Adipocyte (in vitro differentiated cells): ENCODE measurements around the gene NRG2.

Experiments used
- DNase-seq: peaks from one replicate; pipeline ENCODE4 v3.0.0-alpha.2; 2015; ENCODE audit warnings: low read depth
- H3K27me3 ChIP-seq: replicated peaks from 2 replicates; pipeline ENCODE4 v1.7.0; 2013; ENCODE audit warnings: mild to moderate bottlenecking, low read length, moderate library complexity; ENCODE audit not compliant: control insufficient read depth, insufficient read depth
- H3K36me3 ChIP-seq: 2 replicates; pipeline ENCODE4 v1.7.0; 2013; ENCODE audit warnings: low read length, mild to moderate bottlenecking, moderate library complexity; ENCODE audit not compliant: control insufficient read depth, insufficient read depth, severe bottlenecking
- H3K4me1 ChIP-seq: 2 replicates; pipeline ENCODE4 v1.7.0; 2013; ENCODE audit warnings: mild to moderate bottlenecking, low read length, moderate library complexity; ENCODE audit not compliant: control insufficient read depth, insufficient read depth
- H3K4me3 ChIP-seq: 2 replicates; pipeline ENCODE4 v1.7.0; 2013; ENCODE audit warnings: mild to moderate bottlenecking, low read length, moderate library complexity
- H3K9ac ChIP-seq: 2 replicates; pipeline ENCODE4 v1.7.0; 2013; ENCODE audit warnings: mild to moderate bottlenecking, low read length, moderate library complexity
- H3K9me3 ChIP-seq: 2 replicates; pipeline ENCODE4 v1.7.0; 2013; ENCODE audit warnings: mild to moderate bottlenecking, low read length, moderate library complexity; ENCODE audit not compliant: control insufficient read depth

The NRG2 gene

GRCh38 chr5:139984816-139985215 lies 58.3 kb downstream of the NRG2 start:
- Histone ChIP-seq H3K4me3 (no peak overlapping the region), H3K9ac (no peak overlapping the region), H3K36me3 (no peaks in the 10 kb centered on the region), H3K27me3 (no peaks in the 10 kb centered on the region), H3K9me3 (no peaks in the 10 kb centered on the region), H3K4me1 (peaks cover 14% of the 10 kb centered on the region)
- DNase-seq, result no peak

GRCh38 chr5:139982975-139983240 lies 60.2 kb downstream of the NRG2 start:
- Histone ChIP-seq H3K4me3 (no peak overlapping the region), H3K9ac (no peak overlapping the region), H3K36me3 (no peaks in the 10 kb centered on the region), H3K4me1 (peaks cover 14% of the 10 kb centered on the region), H3K27me3 (no peaks in the 10 kb centered on the region), H3K9me3 (no peaks in the 10 kb centered on the region)
- DNase-seq, result no peak

GRCh38 chr5:139982157-139982974 lies 60.7 kb downstream of the NRG2 start:
- H3K9me3 ChIP-seq, result no peaks in the 10 kb centered on the region
- H3K4me1 ChIP-seq, result peaks cover 14% of the 10 kb centered on the region
- no peak overlapping the region for H3K9ac ChIP-seq
- no peak for DNase-seq
- H3K36me3 ChIP-seq, result no peaks in the 10 kb centered on the region
- H3K27me3 ChIP-seq, result no peaks in the 10 kb centered on the region
- H3K4me3 ChIP-seq, result no peak overlapping the region

- Histone ChIP-seq H3K4me1 (peaks cover 5% of the 10 kb centered on the region), H3K4me3 (no peak overlapping the region), H3K27me3 (no peaks in the 10 kb centered on the region), H3K9me3 (no peaks in the 10 kb centered on the region), H3K36me3 (no peaks in the 10 kb centered on the region), H3K9ac (no peak overlapping the region)
- DNase-seq, result no peak
Measured at GRCh38 chr5:139980765-139981164, 62.3 kb downstream of the NRG2 start.

GRCh38 chr5:139979943-139980342 lies 63.2 kb downstream of the NRG2 start:
- Histone ChIP-seq H3K36me3 (no peaks in the 10 kb centered on the region), H3K9me3 (no peaks in the 10 kb centered on the region), H3K27me3 (no peaks in the 10 kb centered on the region), H3K4me3 (no peak overlapping the region), H3K4me1 (no peaks in the 10 kb centered on the region), H3K9ac (no peak overlapping the region)
- no peak for DNase-seq

GRCh38 chr5:139979518-139979917 lies 63.6 kb downstream of the NRG2 start:
- H3K4me1 ChIP-seq, result no peaks in the 10 kb centered on the region
- H3K9ac ChIP-seq, result no peak overlapping the region
- H3K27me3 ChIP-seq, result no peaks in the 10 kb centered on the region
- no peaks in the 10 kb centered on the region for H3K36me3 ChIP-seq
- H3K9me3 ChIP-seq, result no peaks in the 10 kb centered on the region
- DNase-seq, result no peak
- H3K4me3 ChIP-seq, result no peak overlapping the region

- Histone ChIP-seq H3K9me3 (no peaks in the 10 kb centered on the region), H3K9ac (no peak overlapping the region), H3K27me3 (no peaks in the 10 kb centered on the region), H3K36me3 (no peaks in the 10 kb centered on the region), H3K4me1 (peaks cover 2% of the 10 kb centered on the region), H3K4me3 (no peak overlapping the region)
- DNase-seq, result no peak
Measured at GRCh38 chr5:139976703-139977102, 66.4 kb downstream of the NRG2 start.

GRCh38 chr5:139975942-139976341 lies 67.2 kb downstream of the NRG2 start:
- no peaks in the 10 kb centered on the region for H3K27me3 ChIP-seq
- no peak for DNase-seq
- H3K9me3 ChIP-seq, result no peaks in the 10 kb centered on the region
- no peaks in the 10 kb centered on the region for H3K36me3 ChIP-seq
- no peak overlapping the region for H3K4me3 ChIP-seq
- H3K9ac ChIP-seq, result no peak overlapping the region
- peaks cover 10% of the 10 kb centered on the region for H3K4me1 ChIP-seq

- Histone ChIP-seq H3K27me3 (no peaks in the 10 kb centered on the region), H3K9ac (no peak overlapping the region), H3K4me1 (peaks cover 11% of the 10 kb centered on the region), H3K36me3 (no peaks in the 10 kb centered on the region), H3K4me3 (no peak overlapping the region), H3K9me3 (no peaks in the 10 kb centered on the region)
- no peak for DNase-seq
Measured at GRCh38 chr5:139975306-139975705, 67.8 kb downstream of the NRG2 start.

- Histone ChIP-seq H3K9me3 (no peaks in the 10 kb centered on the region), H3K36me3 (no peaks in the 10 kb centered on the region), H3K4me3 (no peak overlapping the region), H3K4me1 (peaks cover 11% of the 10 kb centered on the region), H3K9ac (no peak overlapping the region), H3K27me3 (no peaks in the 10 kb centered on the region)
- no peak for DNase-seq
Measured at GRCh38 chr5:139974661-139975060, 68.4 kb downstream of the NRG2 start.

- H3K4me1 ChIP-seq, result peaks cover 11% of the 10 kb centered on the region
- no peaks in the 10 kb centered on the region for H3K27me3 ChIP-seq
- no peak overlapping the region for H3K4me3 ChIP-seq
- H3K9me3 ChIP-seq, result no peaks in the 10 kb centered on the region
- H3K36me3 ChIP-seq, result no peaks in the 10 kb centered on the region
- DNase-seq, result no peak
- no peak overlapping the region for H3K9ac ChIP-seq
Measured at GRCh38 chr5:139971202-139971725, 71.8 kb downstream of the NRG2 start.

- no peaks in the 10 kb centered on the region for H3K27me3 ChIP-seq
- H3K4me3 ChIP-seq, result no peak overlapping the region
- H3K36me3 ChIP-seq, result no peaks in the 10 kb centered on the region
- H3K9ac ChIP-seq, result no peak overlapping the region
- H3K4me1 ChIP-seq, result peaks cover 11% of the 10 kb centered on the region
- DNase-seq, result no peak
- H3K9me3 ChIP-seq, result no peaks in the 10 kb centered on the region
Measured at GRCh38 chr5:139969318-139969717, 73.8 kb downstream of the NRG2 start.
